Parathyroid adenoma (tissue), 2 donors: ENCODE data around the gene TLR6.

Experiments used
- H2AFZ ChIP-seq: fragments of 300-600 bp; sonication (generic); one replicate; pipeline ENCODE4 v1.7.0; 2017; ENCODE audit warnings: antibody characterized with exemption, mild to moderate bottlenecking
- H3K27ac ChIP-seq: fragments of 300-600 bp; sonication (generic); one replicate; pipeline ENCODE4 v1.7.0; 2017
- H3K27me3 ChIP-seq: fragments of 300-600 bp; sonication (generic); one replicate; pipeline ENCODE4 v1.7.0; 2017; ENCODE audit warnings: low read length; ENCODE audit not compliant: control insufficient read depth, insufficient read depth
- H3K36me3 ChIP-seq: fragments of 300-600 bp; sonication (generic); one replicate; pipeline ENCODE4 v1.7.0; 2017; ENCODE audit warnings: low read length; ENCODE audit not compliant: control insufficient read depth, insufficient read depth
- H3K4me1 ChIP-seq: fragments of 300-600 bp; sonication (generic); one replicate; pipeline ENCODE4 v1.7.0; 2017; ENCODE audit warnings: control low read depth
- H3K4me2 ChIP-seq: fragments of 300-600 bp; sonication (generic); one replicate; pipeline ENCODE4 v1.7.0; 2017; ENCODE audit warnings: low read length
- H3K4me3 ChIP-seq: fragments of 300-600 bp; sonication (generic); one replicate; pipeline ENCODE4 v1.7.0; 2017; ENCODE audit warnings: low read depth, low read length
- H3K79me2 ChIP-seq: fragments of 300-600 bp; sonication (generic); one replicate; pipeline ENCODE4 v1.7.0; 2017; ENCODE audit warnings: control low read depth
- H3K9ac ChIP-seq: fragments of 300-600 bp; sonication (generic); one replicate; pipeline ENCODE4 v1.7.0; 2017; ENCODE audit warnings: mild to moderate bottlenecking
- H3K9me3 ChIP-seq: fragments of 300-600 bp; sonication (generic); one replicate; pipeline ENCODE4 v1.7.0; 2017; ENCODE audit warnings: low read length; ENCODE audit not compliant: control insufficient read depth
- TF ChIP-seq, protein P1 (sequence below): fragments of 300-600 bp; sonication (generic); IDR thresholded peaks from one replicate; pipeline ENCODE4 v1.7.0; 2017; ENCODE audit warnings: antibody characterized with exemption, mild to moderate bottlenecking
- donor health status: primary hyperparathyroidism.

Gene TLR6

DNA sequence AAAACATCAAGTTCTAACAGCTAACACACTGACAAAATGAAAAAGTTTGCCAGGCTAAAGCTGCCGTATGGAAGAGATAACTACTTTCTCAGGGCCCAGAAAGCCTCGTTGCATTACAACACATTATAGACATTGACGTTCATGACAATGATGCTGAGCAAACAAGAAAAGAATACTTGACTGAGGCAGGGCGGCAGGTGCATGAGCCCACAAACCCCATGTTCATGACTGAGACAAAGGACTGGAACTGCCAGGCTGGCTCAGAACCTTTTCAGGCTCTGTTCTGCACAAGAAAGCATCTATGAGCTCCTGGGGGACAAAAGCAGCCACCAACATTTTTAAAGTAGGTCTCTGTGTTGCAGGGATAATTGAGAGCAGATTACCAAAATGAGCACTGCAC lies 13.6 kb downstream of the TLR6 start:
- H3K27me3 ChIP-seq = no peaks in the 10 kb centered on the region

DNA sequence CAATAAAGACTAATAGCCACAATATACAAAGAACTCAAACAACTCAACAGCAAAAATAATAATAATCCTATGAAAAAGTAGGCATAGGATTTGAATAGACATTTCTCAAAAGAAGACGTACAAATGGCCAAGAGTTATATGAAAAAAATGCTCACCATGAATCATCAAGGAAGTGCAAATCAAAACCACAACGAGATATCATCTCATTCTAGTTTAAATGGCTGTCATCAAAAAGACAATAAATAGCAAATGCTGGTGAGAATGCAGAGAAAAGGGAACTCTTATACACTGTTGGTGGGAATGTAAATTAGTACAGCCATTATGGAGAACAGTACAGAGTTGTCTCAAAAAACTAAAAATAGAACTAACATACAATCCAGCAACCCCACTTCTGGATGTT lies 18.8 kb downstream of the TLR6 start:
- Histone ChIP-seq H3K4me2 (no peak overlapping the region), H3K9me3 (no peaks in the 10 kb centered on the region), H3K4me1 (no peaks in the 10 kb centered on the region), H3K27me3 (no peaks in the 10 kb centered on the region), H2AFZ (no peak overlapping the region), H3K4me3 (no peak overlapping the region), H3K36me3 (no peaks in the 10 kb centered on the region), H3K79me2 (no peaks in the 10 kb centered on the region), H3K27ac (no peak overlapping the region), H3K9ac (no peak overlapping the region)
- TF ChIP-seq, protein P1, sequence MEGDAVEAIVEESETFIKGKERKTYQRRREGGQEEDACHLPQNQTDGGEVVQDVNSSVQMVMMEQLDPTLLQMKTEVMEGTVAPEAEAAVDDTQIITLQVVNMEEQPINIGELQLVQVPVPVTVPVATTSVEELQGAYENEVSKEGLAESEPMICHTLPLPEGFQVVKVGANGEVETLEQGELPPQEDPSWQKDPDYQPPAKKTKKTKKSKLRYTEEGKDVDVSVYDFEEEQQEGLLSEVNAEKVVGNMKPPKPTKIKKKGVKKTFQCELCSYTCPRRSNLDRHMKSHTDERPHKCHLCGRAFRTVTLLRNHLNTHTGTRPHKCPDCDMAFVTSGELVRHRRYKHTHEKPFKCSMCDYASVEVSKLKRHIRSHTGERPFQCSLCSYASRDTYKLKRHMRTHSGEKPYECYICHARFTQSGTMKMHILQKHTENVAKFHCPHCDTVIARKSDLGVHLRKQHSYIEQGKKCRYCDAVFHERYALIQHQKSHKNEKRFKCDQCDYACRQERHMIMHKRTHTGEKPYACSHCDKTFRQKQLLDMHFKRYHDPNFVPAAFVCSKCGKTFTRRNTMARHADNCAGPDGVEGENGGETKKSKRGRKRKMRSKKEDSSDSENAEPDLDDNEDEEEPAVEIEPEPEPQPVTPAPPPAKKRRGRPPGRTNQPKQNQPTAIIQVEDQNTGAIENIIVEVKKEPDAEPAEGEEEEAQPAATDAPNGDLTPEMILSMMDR = no peak

More for the DNA sequence above, 13.6 kb downstream of the TLR6 start:
- Histone ChIP-seq H3K4me1 (no peaks in the 10 kb centered on the region), H3K4me2 (no peak overlapping the region), H3K79me2 (no peaks in the 10 kb centered on the region), H3K36me3 (no peaks in the 10 kb centered on the region), H2AFZ (no peak overlapping the region), H3K9me3 (no peaks in the 10 kb centered on the region), H3K4me3 (no peak overlapping the region), H3K27ac (no peak overlapping the region), H3K9ac (no peak overlapping the region)
- TF ChIP-seq, protein P1 = no peak

DNA sequence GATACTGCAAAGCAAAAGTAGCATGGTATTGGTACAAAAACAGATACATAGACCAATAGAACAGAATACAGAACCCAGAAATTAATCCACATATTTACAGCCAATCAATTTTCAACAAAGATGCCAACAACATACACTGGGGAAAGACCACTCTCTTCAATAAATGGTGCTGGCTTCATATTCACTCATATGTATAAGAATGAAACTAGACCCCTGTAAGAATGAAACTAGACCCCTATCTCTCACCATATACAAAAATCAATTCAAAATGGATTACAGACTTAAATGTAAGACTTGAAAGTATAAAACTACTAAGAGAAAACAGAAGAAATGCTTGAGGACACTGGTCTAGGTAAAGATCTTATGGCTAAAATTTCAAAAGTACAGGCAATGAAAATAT lies 19.3 kb downstream of the TLR6 start:
- no peak overlapping the region for H2AFZ ChIP-seq
- H3K27ac ChIP-seq = no peak overlapping the region
- no peak overlapping the region for H3K4me3 ChIP-seq
- H3K27me3 ChIP-seq = no peaks in the 10 kb centered on the region
- H3K9me3 ChIP-seq = no peaks in the 10 kb centered on the region
- H3K36me3 ChIP-seq = no peaks in the 10 kb centered on the region
- no peaks in the 10 kb centered on the region for H3K79me2 ChIP-seq
- no peak overlapping the region for H3K9ac ChIP-seq
- no peaks in the 10 kb centered on the region for H3K4me1 ChIP-seq
- TF ChIP-seq, protein P1 = no peak
- no peak overlapping the region for H3K4me2 ChIP-seq

DNA sequence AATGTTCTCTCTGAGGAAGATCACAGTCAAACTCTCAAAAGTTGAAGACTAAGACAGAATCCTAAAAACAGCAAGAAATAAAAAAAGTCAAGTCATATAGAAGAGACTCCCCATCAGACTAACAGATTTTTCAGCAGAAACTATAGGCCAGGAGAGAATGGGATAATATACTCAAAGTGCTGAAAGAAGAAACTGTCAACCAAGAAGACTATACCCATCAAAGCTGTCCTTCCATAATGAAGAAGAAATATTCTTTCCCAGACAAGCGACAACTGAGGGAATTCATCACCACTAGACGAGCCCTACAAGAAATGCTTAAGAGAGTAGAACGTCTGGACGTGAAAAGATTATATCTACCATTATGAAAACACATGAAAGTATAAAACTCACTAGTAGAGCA lies 22.0 kb downstream of the TLR6 start:
- H3K4me3 ChIP-seq = no peak overlapping the region
- H3K27me3 ChIP-seq = no peaks in the 10 kb centered on the region
- H3K27ac ChIP-seq = no peak overlapping the region
- no peak overlapping the region for H3K9ac ChIP-seq
- H3K36me3 ChIP-seq = no peaks in the 10 kb centered on the region
- H3K4me1 ChIP-seq = no peaks in the 10 kb centered on the region
- no peak overlapping the region for H2AFZ ChIP-seq
- H3K79me2 ChIP-seq = no peaks in the 10 kb centered on the region
- H3K4me2 ChIP-seq = no peak overlapping the region
- TF ChIP-seq, protein P1 = no peak
- no peaks in the 10 kb centered on the region for H3K9me3 ChIP-seq

DNA sequence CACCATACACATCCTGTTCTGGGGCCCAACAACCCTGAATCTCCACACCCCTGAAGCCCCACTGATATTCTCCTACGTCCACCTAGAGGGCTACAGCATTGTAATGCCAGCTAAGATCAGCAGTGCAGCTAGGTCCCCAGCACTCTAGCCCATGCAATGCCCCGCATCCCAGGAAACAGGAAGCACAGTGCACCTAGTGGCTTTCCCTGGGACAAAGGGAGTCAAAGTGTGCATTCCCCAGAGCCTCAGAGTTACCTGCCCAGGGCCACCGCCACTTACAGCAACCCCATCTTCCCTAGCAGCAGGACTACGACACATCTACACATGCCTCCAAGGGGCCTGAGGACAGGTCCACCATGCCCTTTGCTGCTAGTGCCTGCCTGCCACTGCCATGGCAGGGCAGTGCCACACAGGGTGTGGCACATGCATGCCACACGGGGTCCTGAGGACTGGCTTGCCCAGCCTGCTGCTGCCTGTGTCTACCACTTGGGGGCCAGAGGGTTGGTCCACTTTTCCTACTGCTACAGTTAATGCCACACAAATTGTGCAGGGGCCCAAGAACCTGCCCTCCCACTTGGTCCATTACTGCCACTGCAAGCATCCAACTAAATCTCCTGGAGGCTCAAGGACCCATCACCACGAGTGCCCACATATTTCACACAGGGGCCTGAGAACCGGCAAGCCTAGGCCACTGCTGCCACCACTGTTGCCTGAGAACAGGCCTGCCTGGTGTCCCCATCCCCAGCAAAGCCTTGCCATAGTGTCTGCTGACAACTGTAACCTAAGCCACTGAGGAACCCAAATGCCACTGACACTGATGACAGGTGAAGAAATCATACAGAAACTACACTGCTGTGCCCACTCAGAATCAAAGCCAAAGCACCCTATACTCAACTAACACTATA lies 23.7 kb downstream of the TLR6 start:
- no peaks in the 10 kb centered on the region for H3K9me3 ChIP-seq
- TF ChIP-seq, protein P1 = no peak
- H3K4me3 ChIP-seq = no peak overlapping the region
- H3K36me3 ChIP-seq = no peaks in the 10 kb centered on the region
- H2AFZ ChIP-seq = no peak overlapping the region
- H3K79me2 ChIP-seq = no peaks in the 10 kb centered on the region
- H3K27me3 ChIP-seq = no peaks in the 10 kb centered on the region
- H3K4me2 ChIP-seq = no peak overlapping the region
- H3K9ac ChIP-seq = no peak overlapping the region
- no peaks in the 10 kb centered on the region for H3K4me1 ChIP-seq
- H3K27ac ChIP-seq = no peak overlapping the region
